ENCODE measurements around the gene UTP25. TPM values are rescaled to one million over a fixed set of nuclear protein-coding genes. Genes with fewer than 3 reads are reported as not detected.

The UTP25 gene
- total and polyA plus RNA-seq, 12 donors, result 2.2 to 11.6 (median 7.8) TPM

DNA sequence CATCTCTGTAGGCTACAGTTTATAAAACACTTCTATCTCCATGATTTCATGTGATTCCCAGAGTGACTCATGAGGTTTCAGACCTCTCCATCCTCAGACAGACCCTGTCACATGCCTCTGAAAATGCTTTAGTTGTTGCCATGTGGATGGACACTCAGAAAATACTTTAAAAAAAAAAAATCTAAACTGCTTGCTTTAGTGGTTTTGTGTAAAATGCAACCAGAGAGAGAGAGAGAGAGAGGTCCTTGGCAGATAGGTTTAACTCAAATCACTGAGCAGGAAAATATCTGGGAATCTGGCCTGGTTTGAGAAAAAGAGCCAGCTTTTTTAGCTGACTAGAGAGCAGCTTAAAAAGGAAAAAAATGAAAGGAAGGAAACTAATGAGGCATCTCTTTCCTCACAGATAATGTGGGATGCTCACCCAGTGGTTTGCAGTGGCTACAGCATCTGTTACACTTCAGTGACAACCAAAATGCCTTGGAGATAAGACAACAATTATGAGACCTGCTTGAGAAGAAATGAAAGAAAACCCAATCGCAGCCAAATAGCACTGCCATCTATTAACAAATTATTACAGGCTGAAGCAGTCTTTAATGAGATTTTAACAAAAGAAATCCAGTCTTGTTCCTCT is 55.7 kb downstream of the UTP25 start:
- Histone ChIP-seq H3K36me3 (replicated peaks in 1 of 2) (no peaks in the 10 kb centered on the region), H3K4me3 (no peak overlapping the region), H3K4me1 (replicated peaks in 1 of 2) (peaks cover 8 to 9% of the 10 kb centered on the region in 2 donors), H3K9me3 (replicated peaks in 1 of 3) (no peaks in the 10 kb centered on the region), H3K27ac (no peak overlapping the region), H3K27me3 (no peaks in the 10 kb centered on the region)
- TF ChIP-seq, protein P1, sequence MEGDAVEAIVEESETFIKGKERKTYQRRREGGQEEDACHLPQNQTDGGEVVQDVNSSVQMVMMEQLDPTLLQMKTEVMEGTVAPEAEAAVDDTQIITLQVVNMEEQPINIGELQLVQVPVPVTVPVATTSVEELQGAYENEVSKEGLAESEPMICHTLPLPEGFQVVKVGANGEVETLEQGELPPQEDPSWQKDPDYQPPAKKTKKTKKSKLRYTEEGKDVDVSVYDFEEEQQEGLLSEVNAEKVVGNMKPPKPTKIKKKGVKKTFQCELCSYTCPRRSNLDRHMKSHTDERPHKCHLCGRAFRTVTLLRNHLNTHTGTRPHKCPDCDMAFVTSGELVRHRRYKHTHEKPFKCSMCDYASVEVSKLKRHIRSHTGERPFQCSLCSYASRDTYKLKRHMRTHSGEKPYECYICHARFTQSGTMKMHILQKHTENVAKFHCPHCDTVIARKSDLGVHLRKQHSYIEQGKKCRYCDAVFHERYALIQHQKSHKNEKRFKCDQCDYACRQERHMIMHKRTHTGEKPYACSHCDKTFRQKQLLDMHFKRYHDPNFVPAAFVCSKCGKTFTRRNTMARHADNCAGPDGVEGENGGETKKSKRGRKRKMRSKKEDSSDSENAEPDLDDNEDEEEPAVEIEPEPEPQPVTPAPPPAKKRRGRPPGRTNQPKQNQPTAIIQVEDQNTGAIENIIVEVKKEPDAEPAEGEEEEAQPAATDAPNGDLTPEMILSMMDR (IDR thresholded peaks at IDR 0.05), result no peak
- TF ChIP-seq POLR2A (IDR thresholded peaks at IDR 0.05), result no peak
- 44 to 80% (median 68%) methylated on average over 1 of the region's 1 CpG for WGBS, 4 donors
- intact Hi-C loops (cut with DNase I), result no loop called here
- no peak for DNase-seq

DNA sequence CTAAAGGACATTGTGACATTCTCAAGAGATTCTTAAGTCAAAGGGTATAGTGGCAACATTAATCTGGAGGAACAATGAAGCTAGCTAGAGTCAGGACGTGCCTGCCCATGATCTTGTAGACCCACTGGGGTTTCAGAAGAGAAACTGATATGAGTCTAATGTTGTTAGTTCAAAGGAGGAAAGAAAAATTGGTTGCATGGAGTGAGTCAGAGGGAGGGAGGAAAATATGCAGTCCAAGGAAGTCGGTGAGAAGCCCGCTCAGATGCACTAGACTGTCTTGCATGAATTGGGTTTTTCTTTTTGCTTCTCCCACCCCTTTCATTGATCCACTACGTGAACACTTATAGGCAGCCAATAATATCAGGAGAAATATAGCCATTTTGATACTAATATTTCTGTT is 56.5 kb downstream of the UTP25 start:
- H3K27me3 ChIP-seq, result no peaks in the 10 kb centered on the region
- WGBS, 4 donors, result 53 to 57% (median 55%) methylated on average over 4 of the region's 4 CpGs
- H3K27ac ChIP-seq, result no peak overlapping the region
- peaks cover 8 to 9% of the 10 kb centered on the region in 2 donors for H3K4me1 ChIP-seq (replicated peaks in 1 of 2)
- H3K4me3 ChIP-seq, result no peak overlapping the region
- TF ChIP-seq, protein P1 (IDR thresholded peaks at IDR 0.05), result no peak
- no peak for TF ChIP-seq POLR2A (IDR thresholded peaks at IDR 0.05)
- H3K36me3 ChIP-seq (replicated peaks in 1 of 2), result no peaks in the 10 kb centered on the region
- H3K9me3 ChIP-seq (replicated peaks in 1 of 3), result no peaks in the 10 kb centered on the region
- DNase-seq, result no peak
- intact Hi-C loops (cut with DNase I), result no loop called here

DNA sequence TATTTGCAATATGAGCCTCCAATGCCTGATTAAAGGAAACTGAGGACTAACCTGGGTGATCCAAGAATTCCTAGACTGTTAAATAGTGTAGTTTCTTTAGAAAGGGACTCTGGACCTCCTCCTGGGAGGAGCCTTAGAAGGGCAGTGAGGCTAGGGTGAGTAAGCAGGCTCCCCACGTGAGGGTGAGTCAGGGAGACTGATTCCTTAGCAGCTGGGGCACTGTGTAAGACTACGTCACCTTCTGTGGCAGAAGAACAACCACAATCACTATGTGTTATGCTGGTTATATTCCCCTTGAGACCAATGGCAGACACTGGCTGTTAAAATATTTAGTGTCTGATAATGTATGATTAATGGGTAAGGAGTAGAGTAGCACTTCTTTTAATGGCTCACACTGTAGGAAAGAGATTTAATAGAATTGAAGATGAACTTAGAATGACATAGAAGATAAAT is 56.9 kb downstream of the UTP25 start:
- H3K27me3 ChIP-seq, result no peaks in the 10 kb centered on the region
- intact Hi-C loops (cut with DNase I), result no loop called here
- DNase-seq, result peak; percentile 79 to 95 (median 90)
- H3K36me3 ChIP-seq (replicated peaks in 1 of 2), result no peaks in the 10 kb centered on the region
- no peak overlapping the region for H3K27ac ChIP-seq
- 4 to 13% (median 9%) methylated on average over 2 of the region's 2 CpGs for WGBS, 4 donors
- peaks cover 8 to 9% of the 10 kb centered on the region in 2 donors for H3K4me1 ChIP-seq (replicated peaks in 1 of 2)
- TF ChIP-seq POLR2A (IDR thresholded peaks at IDR 0.05), result no peak
- TF ChIP-seq, protein P1 (IDR thresholded peaks at IDR 0.05), result no peak
- no peaks in the 10 kb centered on the region for H3K9me3 ChIP-seq (replicated peaks in 1 of 3)
- H3K4me3 ChIP-seq, result no peak overlapping the region

DNA sequence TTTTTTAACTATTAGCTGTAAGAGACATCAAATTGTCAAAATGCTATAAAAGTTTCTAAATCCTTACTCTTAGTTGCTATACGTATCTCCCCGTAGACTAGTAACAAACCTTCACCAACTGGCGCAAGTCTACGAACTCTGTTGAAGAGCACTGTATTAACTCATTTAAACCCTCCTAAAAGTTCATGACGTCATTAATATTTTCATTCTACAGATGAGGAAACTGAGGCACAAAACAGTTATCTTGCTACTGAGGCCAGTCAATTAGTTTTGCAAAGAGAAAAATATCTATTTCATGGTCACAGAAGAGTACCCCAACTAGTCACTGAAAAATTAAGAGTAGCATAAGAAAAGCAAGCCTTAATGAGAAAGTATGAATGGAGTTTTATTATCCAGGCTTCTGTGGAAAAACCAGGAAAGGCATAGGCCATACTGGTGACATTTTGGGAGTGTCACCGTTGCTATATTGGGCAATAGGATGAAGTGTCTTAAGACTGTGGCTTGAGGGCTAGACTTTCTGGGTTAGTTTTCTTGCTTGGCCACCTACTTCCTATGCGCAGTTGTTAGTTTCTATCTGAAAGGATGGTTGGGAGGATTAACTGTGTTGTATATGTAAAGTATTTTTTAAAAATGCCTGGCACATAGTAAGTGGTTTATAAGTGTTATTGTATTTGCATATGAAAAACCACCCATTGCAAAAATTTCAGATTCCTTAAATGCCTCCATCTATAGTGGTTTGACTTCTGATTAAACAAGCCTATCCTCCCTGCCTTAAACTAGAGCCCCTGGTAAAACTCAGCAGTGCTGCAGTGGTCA is 57.8 kb downstream of the UTP25 start:
- Histone ChIP-seq H3K4me1 (replicated peaks in 1 of 2) (peaks cover 8 to 9% of the 10 kb centered on the region in 2 donors), H3K27me3 (no peaks in the 10 kb centered on the region), H3K36me3 (replicated peaks in 1 of 2) (no peaks in the 10 kb centered on the region), H3K27ac (no peak overlapping the region), H3K4me3 (no peak overlapping the region), H3K9me3 (replicated peaks in 1 of 3) (no peaks in the 10 kb centered on the region)
- TF ChIP-seq, protein P1 (IDR thresholded peaks at IDR 0.05), result no peak
- no peak for TF ChIP-seq POLR2A (IDR thresholded peaks at IDR 0.05)
- 79 to 87% (median 82%) methylated on average over 7 of the region's 7 CpGs for WGBS, 4 donors
- no peak for DNase-seq
- intact Hi-C loops (cut with DNase I), result no loop called here

All from adrenal gland (tissue), 12 donors.